ENCODE measurements around the gene PCK2. TPM values are rescaled to one million over a fixed set of nuclear protein-coding genes. Genes with fewer than 3 reads are reported as not detected.
A peak's percentile ranks its signal among the peaks of the same experiment; 100 is the strongest.

PCK2 gene
- total and polyA plus RNA-seq, 2 of the 13 experiments (the other 11 are each of a cell fraction or from before 2014, with no cell fraction given): 129 to 272 TPM

DNA sequence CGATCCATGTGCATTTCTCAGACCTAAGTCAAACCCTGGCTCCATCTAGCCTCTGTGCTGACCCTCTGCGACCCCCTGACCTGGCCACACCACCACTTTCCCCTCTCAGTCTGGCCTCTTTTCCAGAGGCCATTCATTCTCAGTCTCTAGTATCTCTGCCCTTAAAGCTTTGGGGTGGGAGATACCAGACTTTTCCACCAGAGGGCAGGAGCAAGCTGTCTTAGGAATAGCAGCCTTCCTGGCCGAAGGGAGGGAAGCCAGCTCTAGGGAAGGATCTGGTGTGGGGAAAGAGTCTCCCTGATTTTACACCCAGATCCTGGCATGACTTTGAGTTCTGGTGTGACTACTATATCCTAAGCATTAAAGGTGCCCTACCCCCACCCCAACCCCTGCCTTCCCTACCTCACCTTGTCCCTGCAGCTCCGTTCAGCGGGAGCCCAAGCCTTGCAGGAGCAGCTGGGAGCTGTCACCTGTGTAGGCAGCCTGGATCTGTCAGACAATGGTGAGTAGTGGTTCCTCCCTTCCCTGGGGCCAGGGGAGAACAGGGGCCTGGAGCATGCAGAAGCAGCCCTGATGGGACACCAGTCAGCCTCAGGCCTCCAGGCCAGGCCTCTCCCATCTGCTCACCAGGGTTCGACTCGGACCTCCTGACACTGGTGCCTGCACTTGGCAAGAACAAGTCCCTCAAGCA is 35.7 kb upstream of the PCK2 start (continued):
- 0 out of 2 replicates have a peak, but pooled peaks have one; percentile 42 for TF ChIP-seq KMT2B (CRISPR knock-in tag; IDR thresholded peaks at IDR 0.05)
- TF ChIP-seq MYC (CRISPR knock-in tag; IDR thresholded peaks at IDR 0.05; ENCODE audit: borderline replicate concordance): 0 out of 2 replicates have a peak, but pooled peaks have one; percentile 40
- TF ChIP-seq ZNF33A (CRISPR knock-in tag; IDR thresholded peaks at IDR 0.05; ENCODE audit: borderline replicate concordance): no peak
- peak; percentile 17; the same call in 1 of the 2 replicates for TF ChIP-seq MIER3 (CRISPR knock-in tag; IDR thresholded peaks at IDR 0.05; ENCODE audit: borderline replicate concordance)
- no peak for TF ChIP-seq ZNF644 (CRISPR knock-in tag; IDR thresholded peaks at IDR 0.05; ENCODE audit: low read depth)
- TF ChIP-seq ZNF354B (CRISPR knock-in tag; IDR thresholded peaks at IDR 0.05): 0 out of 2 replicates have a peak, but pooled peaks have one; percentile 30
- TF ChIP-seq, protein P1, sequence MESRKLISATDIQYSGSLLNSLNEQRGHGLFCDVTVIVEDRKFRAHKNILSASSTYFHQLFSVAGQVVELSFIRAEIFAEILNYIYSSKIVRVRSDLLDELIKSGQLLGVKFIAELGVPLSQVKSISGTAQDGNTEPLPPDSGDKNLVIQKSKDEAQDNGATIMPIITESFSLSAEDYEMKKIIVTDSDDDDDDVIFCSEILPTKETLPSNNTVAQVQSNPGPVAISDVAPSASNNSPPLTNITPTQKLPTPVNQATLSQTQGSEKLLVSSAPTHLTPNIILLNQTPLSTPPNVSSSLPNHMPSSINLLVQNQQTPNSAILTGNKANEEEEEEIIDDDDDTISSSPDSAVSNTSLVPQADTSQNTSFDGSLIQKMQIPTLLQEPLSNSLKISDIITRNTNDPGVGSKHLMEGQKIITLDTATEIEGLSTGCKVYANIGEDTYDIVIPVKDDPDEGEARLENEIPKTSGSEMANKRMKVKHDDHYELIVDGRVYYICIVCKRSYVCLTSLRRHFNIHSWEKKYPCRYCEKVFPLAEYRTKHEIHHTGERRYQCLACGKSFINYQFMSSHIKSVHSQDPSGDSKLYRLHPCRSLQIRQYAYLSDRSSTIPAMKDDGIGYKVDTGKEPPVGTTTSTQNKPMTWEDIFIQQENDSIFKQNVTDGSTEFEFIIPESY (CRISPR knock-in tag; IDR thresholded peaks at IDR 0.05): peak; percentile 46; the same call in 1 of the 2 replicates
- TF ChIP-seq, protein P2, sequence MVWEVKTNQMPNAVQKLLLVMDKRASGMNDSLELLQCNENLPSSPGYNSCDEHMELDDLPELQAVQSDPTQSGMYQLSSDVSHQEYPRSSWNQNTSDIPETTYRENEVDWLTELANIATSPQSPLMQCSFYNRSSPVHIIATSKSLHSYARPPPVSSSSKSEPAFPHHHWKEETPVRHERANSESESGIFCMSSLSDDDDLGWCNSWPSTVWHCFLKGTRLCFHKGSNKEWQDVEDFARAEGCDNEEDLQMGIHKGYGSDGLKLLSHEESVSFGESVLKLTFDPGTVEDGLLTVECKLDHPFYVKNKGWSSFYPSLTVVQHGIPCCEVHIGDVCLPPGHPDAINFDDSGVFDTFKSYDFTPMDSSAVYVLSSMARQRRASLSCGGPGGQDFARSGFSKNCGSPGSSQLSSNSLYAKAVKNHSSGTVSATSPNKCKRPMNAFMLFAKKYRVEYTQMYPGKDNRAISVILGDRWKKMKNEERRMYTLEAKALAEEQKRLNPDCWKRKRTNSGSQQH (CRISPR knock-in tag; IDR thresholded peaks at IDR 0.05; ENCODE audit: low read depth): peak; percentile 82; the same call in 1 of the 2 replicates
- peak; percentile 92; the same call in 1 of the 2 replicates for TF ChIP-seq FOXC1 (CRISPR knock-in tag; IDR thresholded peaks at IDR 0.05; ENCODE audit: borderline replicate concordance)
- TF ChIP-seq, protein P3, sequence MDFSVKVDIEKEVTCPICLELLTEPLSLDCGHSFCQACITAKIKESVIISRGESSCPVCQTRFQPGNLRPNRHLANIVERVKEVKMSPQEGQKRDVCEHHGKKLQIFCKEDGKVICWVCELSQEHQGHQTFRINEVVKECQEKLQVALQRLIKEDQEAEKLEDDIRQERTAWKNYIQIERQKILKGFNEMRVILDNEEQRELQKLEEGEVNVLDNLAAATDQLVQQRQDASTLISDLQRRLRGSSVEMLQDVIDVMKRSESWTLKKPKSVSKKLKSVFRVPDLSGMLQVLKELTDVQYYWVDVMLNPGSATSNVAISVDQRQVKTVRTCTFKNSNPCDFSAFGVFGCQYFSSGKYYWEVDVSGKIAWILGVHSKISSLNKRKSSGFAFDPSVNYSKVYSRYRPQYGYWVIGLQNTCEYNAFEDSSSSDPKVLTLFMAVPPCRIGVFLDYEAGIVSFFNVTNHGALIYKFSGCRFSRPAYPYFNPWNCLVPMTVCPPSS (IDR thresholded peaks at IDR 0.05): no peak
- peak; percentile 37; the same call in 1 of the 2 replicates for TF ChIP-seq ZNF766 (CRISPR knock-in tag; IDR thresholded peaks at IDR 0.05; ENCODE audit: borderline replicate concordance)
- TF ChIP-seq, protein P4, sequence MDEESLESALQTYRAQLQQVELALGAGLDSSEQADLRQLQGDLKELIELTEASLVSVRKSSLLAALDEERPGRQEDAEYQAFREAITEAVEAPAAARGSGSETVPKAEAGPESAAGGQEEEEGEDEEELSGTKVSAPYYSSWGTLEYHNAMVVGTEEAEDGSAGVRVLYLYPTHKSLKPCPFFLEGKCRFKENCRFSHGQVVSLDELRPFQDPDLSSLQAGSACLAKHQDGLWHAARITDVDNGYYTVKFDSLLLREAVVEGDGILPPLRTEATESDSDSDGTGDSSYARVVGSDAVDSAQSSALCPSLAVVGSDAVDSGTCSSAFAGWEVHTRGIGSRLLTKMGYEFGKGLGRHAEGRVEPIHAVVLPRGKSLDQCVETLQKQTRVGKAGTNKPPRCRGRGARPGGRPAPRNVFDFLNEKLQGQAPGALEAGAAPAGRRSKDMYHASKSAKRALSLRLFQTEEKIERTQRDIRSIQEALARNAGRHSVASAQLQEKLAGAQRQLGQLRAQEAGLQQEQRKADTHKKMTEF (CRISPR knock-in tag; IDR thresholded peaks at IDR 0.05): peak; percentile 83
- TF ChIP-seq, protein P5, sequence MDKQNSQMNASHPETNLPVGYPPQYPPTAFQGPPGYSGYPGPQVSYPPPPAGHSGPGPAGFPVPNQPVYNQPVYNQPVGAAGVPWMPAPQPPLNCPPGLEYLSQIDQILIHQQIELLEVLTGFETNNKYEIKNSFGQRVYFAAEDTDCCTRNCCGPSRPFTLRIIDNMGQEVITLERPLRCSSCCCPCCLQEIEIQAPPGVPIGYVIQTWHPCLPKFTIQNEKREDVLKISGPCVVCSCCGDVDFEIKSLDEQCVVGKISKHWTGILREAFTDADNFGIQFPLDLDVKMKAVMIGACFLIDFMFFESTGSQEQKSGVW (CRISPR knock-in tag; IDR thresholded peaks at IDR 0.05; ENCODE audit: borderline replicate concordance): no peak
- no peak for TF ChIP-seq TBX3 (IDR thresholded peaks at IDR 0.05; ENCODE audit: borderline replicate concordance)
- TF ChIP-seq, protein P6, sequence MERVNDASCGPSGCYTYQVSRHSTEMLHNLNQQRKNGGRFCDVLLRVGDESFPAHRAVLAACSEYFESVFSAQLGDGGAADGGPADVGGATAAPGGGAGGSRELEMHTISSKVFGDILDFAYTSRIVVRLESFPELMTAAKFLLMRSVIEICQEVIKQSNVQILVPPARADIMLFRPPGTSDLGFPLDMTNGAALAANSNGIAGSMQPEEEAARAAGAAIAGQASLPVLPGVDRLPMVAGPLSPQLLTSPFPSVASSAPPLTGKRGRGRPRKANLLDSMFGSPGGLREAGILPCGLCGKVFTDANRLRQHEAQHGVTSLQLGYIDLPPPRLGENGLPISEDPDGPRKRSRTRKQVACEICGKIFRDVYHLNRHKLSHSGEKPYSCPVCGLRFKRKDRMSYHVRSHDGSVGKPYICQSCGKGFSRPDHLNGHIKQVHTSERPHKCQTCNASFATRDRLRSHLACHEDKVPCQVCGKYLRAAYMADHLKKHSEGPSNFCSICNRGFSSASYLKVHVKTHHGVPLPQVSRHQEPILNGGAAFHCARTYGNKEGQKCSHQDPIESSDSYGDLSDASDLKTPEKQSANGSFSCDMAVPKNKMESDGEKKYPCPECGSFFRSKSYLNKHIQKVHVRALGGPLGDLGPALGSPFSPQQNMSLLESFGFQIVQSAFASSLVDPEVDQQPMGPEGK (CRISPR knock-in tag; IDR thresholded peaks at IDR 0.05): peak; percentile 42; the same call in 1 of the 2 replicates
- TF ChIP-seq CENPT (CRISPR knock-in tag; IDR thresholded peaks at IDR 0.05; ENCODE audit: low read depth): no peak
- TF ChIP-seq ZFP82 (CRISPR knock-in tag; IDR thresholded peaks at IDR 0.05; ENCODE audit: borderline replicate concordance): no peak
- TF ChIP-seq GABPB1 (CRISPR knock-in tag; IDR thresholded peaks at IDR 0.05): peak; percentile 53; the same call in 1 of the 2 replicates
- no peak for TF ChIP-seq ZNF234 (CRISPR knock-in tag; conservative IDR thresholded peaks at IDR 0.05)
- no peak for TF ChIP-seq KDM1A (CRISPR knock-in tag; IDR thresholded peaks at IDR 0.05)
